Panc1 (cell line): ENCODE data around the gene FSD2.

Experiments used
- POLR2AphosphoS5 ChIP-seq: IDR thresholded peaks from 2 replicates; pipeline ENCODE4 v1.6.1; 2012; ENCODE audit warnings: mild to moderate bottlenecking, low read depth, low read length, moderate library complexity
- SIN3A ChIP-seq: IDR thresholded peaks from 2 replicates; pipeline ENCODE4 v1.6.1; 2012; ENCODE audit warnings: low read depth, mild to moderate bottlenecking, low read length, moderate library complexity, borderline replicate concordance; ENCODE audit not compliant: insufficient read depth
- TCF7L2 ChIP-seq: IDR thresholded peaks from 2 replicates; pipeline ENCODE4 v1.6.1; 2011; ENCODE audit warnings: mild to moderate bottlenecking, low read depth, low read length, inconsistent platforms
- TF ChIP-seq, protein P1 (sequence below): fragments of 450-650 bp; IDR thresholded peaks from 2 replicates; pipeline ENCODE4 v1.5.1; 2017; ENCODE audit warnings: mild to moderate bottlenecking
- TF ChIP-seq, protein P2 (sequence below), 2 experiments: IDR thresholded peaks; 2 replicates each; pipeline ENCODE4 v1.6.1; 2011 to 2012; ENCODE audit warnings: low read depth in 2 of 2, control low read depth in 1 of 2, low read length in 1 of 2, mild to moderate bottlenecking in 1 of 2, moderate library complexity in 1 of 2; ENCODE audit not compliant: insufficient read depth in 1 of 2

DNA sequence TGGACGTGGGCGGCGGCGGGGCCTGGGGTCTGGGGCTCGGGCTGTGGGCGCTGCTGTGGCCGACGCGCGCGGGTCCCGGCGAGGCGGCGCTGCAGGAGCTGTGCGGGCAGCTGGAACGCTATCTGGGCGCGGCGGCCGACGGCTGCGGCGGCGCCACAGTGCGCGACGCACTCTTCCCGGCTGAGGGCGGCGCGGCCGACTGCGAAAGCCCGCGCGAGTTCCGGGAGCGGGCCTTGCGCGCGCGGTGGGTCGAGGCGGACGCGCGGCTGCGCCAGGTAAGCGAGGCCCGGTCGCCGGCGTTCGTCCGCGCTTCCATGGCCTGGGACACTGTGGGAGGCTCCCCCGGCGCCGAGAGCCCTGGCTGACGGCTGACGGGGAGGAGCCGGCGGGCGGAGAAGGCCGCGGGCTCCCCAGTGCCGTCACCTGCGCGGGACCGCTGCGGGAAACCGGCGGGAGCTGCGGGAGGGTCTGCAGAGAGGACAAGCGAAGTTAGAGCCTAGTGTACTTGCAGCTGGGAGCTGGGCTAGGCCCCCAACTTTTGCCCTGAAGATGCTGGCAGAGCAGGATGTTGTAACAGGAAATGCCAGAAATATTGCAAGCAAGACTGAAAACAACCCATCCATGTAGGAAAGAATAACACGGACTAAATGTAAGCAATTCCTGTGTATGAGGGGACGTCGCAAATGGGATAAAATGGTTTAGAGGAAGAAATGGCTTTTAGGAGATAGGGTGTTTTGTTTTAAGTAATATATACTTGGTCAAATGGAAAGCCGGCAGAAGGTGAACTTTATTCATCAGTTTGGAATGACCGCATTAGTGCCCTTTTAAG is 4.4 kb upstream of the FSD2 start:
- TF ChIP-seq, protein P1, sequence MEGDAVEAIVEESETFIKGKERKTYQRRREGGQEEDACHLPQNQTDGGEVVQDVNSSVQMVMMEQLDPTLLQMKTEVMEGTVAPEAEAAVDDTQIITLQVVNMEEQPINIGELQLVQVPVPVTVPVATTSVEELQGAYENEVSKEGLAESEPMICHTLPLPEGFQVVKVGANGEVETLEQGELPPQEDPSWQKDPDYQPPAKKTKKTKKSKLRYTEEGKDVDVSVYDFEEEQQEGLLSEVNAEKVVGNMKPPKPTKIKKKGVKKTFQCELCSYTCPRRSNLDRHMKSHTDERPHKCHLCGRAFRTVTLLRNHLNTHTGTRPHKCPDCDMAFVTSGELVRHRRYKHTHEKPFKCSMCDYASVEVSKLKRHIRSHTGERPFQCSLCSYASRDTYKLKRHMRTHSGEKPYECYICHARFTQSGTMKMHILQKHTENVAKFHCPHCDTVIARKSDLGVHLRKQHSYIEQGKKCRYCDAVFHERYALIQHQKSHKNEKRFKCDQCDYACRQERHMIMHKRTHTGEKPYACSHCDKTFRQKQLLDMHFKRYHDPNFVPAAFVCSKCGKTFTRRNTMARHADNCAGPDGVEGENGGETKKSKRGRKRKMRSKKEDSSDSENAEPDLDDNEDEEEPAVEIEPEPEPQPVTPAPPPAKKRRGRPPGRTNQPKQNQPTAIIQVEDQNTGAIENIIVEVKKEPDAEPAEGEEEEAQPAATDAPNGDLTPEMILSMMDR: peak; percentile 61
- peak; percentile 51; the same call in 1 of the 2 replicates for TF ChIP-seq SIN3A
- no peak; the same call in 1 of the 2 replicates for TF ChIP-seq TCF7L2
- no peak for TF ChIP-seq POLR2AphosphoS5
- TF ChIP-seq, protein P2, sequence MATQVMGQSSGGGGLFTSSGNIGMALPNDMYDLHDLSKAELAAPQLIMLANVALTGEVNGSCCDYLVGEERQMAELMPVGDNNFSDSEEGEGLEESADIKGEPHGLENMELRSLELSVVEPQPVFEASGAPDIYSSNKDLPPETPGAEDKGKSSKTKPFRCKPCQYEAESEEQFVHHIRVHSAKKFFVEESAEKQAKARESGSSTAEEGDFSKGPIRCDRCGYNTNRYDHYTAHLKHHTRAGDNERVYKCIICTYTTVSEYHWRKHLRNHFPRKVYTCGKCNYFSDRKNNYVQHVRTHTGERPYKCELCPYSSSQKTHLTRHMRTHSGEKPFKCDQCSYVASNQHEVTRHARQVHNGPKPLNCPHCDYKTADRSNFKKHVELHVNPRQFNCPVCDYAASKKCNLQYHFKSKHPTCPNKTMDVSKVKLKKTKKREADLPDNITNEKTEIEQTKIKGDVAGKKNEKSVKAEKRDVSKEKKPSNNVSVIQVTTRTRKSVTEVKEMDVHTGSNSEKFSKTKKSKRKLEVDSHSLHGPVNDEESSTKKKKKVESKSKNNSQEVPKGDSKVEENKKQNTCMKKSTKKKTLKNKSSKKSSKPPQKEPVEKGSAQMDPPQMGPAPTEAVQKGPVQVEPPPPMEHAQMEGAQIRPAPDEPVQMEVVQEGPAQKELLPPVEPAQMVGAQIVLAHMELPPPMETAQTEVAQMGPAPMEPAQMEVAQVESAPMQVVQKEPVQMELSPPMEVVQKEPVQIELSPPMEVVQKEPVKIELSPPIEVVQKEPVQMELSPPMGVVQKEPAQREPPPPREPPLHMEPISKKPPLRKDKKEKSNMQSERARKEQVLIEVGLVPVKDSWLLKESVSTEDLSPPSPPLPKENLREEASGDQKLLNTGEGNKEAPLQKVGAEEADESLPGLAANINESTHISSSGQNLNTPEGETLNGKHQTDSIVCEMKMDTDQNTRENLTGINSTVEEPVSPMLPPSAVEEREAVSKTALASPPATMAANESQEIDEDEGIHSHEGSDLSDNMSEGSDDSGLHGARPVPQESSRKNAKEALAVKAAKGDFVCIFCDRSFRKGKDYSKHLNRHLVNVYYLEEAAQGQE (IDR thresholded peaks at IDR 0.05; ENCODE audit: insufficient read depth in 1 of 2, low read depth in 2 of 2, low read length in 1 of 2): no peak
